NCI-H128 (cell line): Measurements from ENCODE around the gene MTFR2.
"Not testable (repeated sequence)": the region's sequence is repeated elsewhere in the genome, so short reads cannot be mapped to it uniquely, and the experiment has no call there.

ENCODE experiments used
- DNase-seq: peaks from one replicate; lab custom pipeline; 2025; ENCODE audit not compliant: unreplicated experiment; lab: John Stamatoyannopoulos, UW

The MTFR2 gene

GRCh38 chr6:136236466-136237293, 13.4 kb downstream of the MTFR2 start:
- DNase-seq: no peak

GRCh38 chr6:136235233-136235564, 14.9 kb downstream of the MTFR2 start:
- DNase-seq: no peak

- no peak for DNase-seq
Measured at GRCh38 chr6:136232701-136233100, 17.4 kb downstream of the MTFR2 start.

- no peak for DNase-seq
Measured at GRCh38 chr6:136230219-136230853, 19.8 kb downstream of the MTFR2 start.

- DNase-seq: no peak
Measured at GRCh38 chr6:136228814-136229213, 21.3 kb downstream of the MTFR2 start.

GRCh38 chr6:136226674-136227377, 23.3 kb downstream of the MTFR2 start:
- DNase-seq: no peak

- no peak for DNase-seq
Measured at GRCh38 chr6:136226027-136226673, 24.0 kb downstream of the MTFR2 start.

GRCh38 chr6:136225496-136225895, 24.6 kb downstream of the MTFR2 start:
- DNase-seq: no peak

- not testable (repeated sequence) for DNase-seq
Measured at GRCh38 chr6:136224974-136225373, 25.1 kb downstream of the MTFR2 start.

- DNase-seq: no peak
Measured at GRCh38 chr6:136216503-136217401, 33.4 kb downstream of the MTFR2 start.

GRCh38 chr6:136213853-136214252, 36.3 kb downstream of the MTFR2 start:
- no peak for DNase-seq

- no peak for DNase-seq
Measured at GRCh38 chr6:136213012-136213539, 37.0 kb downstream of the MTFR2 start.

GRCh38 chr6:136212608-136213007, 37.5 kb downstream of the MTFR2 start:
- no peak for DNase-seq

GRCh38 chr6:136210398-136211165, 39.5 kb downstream of the MTFR2 start:
- no peak for DNase-seq

- no peak for DNase-seq
Measured at GRCh38 chr6:136209496-136209895, 40.6 kb downstream of the MTFR2 start.

- no peak for DNase-seq
Measured at GRCh38 chr6:136208783-136209182, 41.3 kb downstream of the MTFR2 start.

GRCh38 chr6:136201732-136202131, 48.4 kb downstream of the MTFR2 start:
- no peak for DNase-seq

- no peak for DNase-seq
Measured at GRCh38 chr6:136192902-136193301, 57.2 kb downstream of the MTFR2 start.

GRCh38 chr6:136191606-136192312, 58.4 kb downstream of the MTFR2 start:
- DNase-seq: no peak
